ENCODE data around the gene ZBTB20. TPM values are rescaled to one million over a fixed set of nuclear protein-coding genes. Genes with fewer than 3 reads are reported as not detected.

Gene ZBTB20
- total and polyA plus RNA-seq, 10 of the 15 experiments (the other 5 are each of a cell fraction or from before 2014, with no cell fraction given), result 0.20 to 5.5 (median 2.2) TPM

- in situ Hi-C loops (cut with MboI), result no loop called here
- no peak overlapping the region for H3K27ac ChIP-seq (ENCODE audit: control insufficient read depth, insufficient read depth)
- no peaks in the 10 kb centered on the region for H4K20me1 ChIP-seq (ENCODE audit: control insufficient read depth, insufficient read depth)
- no TSS peak for BruUV-seq (replicated peaks)
- no peak for FAIRE-seq
- no peak overlapping the region for H3K4me3 ChIP-seq
- ChIA-PET SMC1A (ENCODE audit: uncharacterized antibody, unreplicated experiment) (interaction anchor here (0.6 to 1.4 kb wide), 2 partner anchors 10 to 64 kb away, joined by 3 read pairs; no protein-coding TSS in a partner anchor), CTCF (interaction anchor here (0.8 to 2.8 kb wide), 2 partner anchors 19 to 64 kb away, joined by 4 to 9 read pairs; no protein-coding TSS in a partner anchor), POLR2A (no interaction called here), RAD21 (ENCODE audit: unreplicated experiment) (interaction anchor here (1.4 kb wide), 1 partner anchor 58 kb away, joined by 3 read pairs; no protein-coding TSS in a partner anchor)
- no peaks in the 10 kb centered on the region for H3K79me2 ChIP-seq (ENCODE audit: control insufficient read depth, insufficient read depth, low read length)
- H3K9me3 ChIP-seq (replicated peaks; ENCODE audit: control insufficient read depth, insufficient read depth, low read length), result no peaks in the 10 kb centered on the region
- intact Hi-C loops (cut with micrococcal nuclease; ENCODE audit: unreplicated experiment), result no loop called here
- ATAC-seq, result no peak
- H3K27me3 ChIP-seq (replicated peaks in 1 of 2; ENCODE audit: control insufficient read depth in 2 of 2, insufficient read depth in 2 of 2, low read length in 1 of 2), result no peaks in the 10 kb centered on the region
- TF ChIP-seq ATF7 (IDR thresholded peaks at IDR 0.05; ENCODE audit: low read depth) (no peak), CREM (IDR thresholded peaks at IDR 0.05; ENCODE audit: low read depth) (no peak), IRF4 (IDR thresholded peaks at IDR 0.05; ENCODE audit: low read depth, low read length) (no peak), ZNF622 (IDR thresholded peaks at IDR 0.05) (no peak), SUZ12 (IDR thresholded peaks at IDR 0.05; ENCODE audit: unreplicated experiment) (no peak), ELK1 (IDR thresholded peaks at IDR 0.05; ENCODE audit: low read depth, low read length) (no peak), CBX5 (IDR thresholded peaks at IDR 0.05; ENCODE audit: low read depth) (no peak), HDAC6 (IDR thresholded peaks at IDR 0.05; ENCODE audit: unreplicated experiment) (no peak), RBBP5 (conservative IDR thresholded peaks at IDR 0.05) (no peak), TCF12 (IDR thresholded peaks at IDR 0.05; ENCODE audit: low read depth, low read length) (no peak), NR2C1 (IDR thresholded peaks at IDR 0.05) (no peak), CREB1 (IDR thresholded peaks at IDR 0.05; ENCODE audit: low read depth) (no peak), WRNIP1 (IDR thresholded peaks at IDR 0.05; ENCODE audit: borderline replicate concordance, low read depth, low read length) (no peak), HSF1 (IDR thresholded peaks at IDR 0.05; ENCODE audit: low read depth, low read length) (no peak), BCL11A (IDR thresholded peaks at IDR 0.05; ENCODE audit: low read depth, low read length) (no peak)
- H3K36me3 ChIP-seq (ENCODE audit: control insufficient read depth in 2 of 2, insufficient read depth in 2 of 2, low read length in 1 of 2), result no peaks in the 10 kb centered on the region; a peak in 2 of 4 replicates
- no peak overlapping the region for H3K4me2 ChIP-seq (ENCODE audit: control insufficient read depth, insufficient read depth)
- H3K9ac ChIP-seq (ENCODE audit: control insufficient read depth, insufficient read depth, low read length), result no peak overlapping the region
- H3K4me1 ChIP-seq (ENCODE audit: control insufficient read depth, insufficient read depth, low read length), result no peaks in the 10 kb centered on the region
- H2AFZ ChIP-seq (ENCODE audit: control insufficient read depth, low read depth, low read length), result no peak overlapping the region
- DNase-seq (ENCODE audit: low read depth, low spot score), result no peak
Observed at GRCh38 chr3:114355653-114356052, 791.4 kb downstream of the ZBTB20 start.
